Stimulated activated CD8-positive, alpha-beta memory T cell treated with anti-CD3 and anti-CD28 coated beads, Interleukin-7, amount 100 ng/mL, for 1 hour (primary cell): Measurements from ENCODE around the gene NOD2.

Experiments
- DNase-seq, 2 donors: peaks; one replicate each; pipeline ENCODE4 v3.0.0-alpha.2; 2020; ENCODE audit warnings: low read depth in 2 of 2

The NOD2 gene

DNA sequence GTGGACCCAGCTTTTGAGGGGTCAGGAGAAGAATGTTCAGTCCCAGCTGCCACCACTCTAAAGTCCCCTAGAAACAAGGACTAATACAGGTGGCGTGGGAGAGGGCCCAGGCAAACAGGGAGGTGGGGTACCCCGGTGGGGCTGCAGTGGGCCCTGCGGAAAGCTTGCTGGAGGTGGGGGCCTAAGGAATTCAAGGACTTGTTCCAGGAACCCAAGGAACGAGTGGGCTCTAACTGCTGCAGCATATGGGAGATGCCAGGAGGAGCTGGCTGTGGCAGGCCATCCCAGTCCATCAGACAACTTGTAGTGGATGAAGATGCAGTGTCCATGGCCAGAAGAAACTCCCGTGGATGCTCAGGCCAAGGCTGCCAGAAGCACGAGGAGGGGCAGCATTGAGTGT, 22.9 kb upstream of the NOD2 start:
- no peak for DNase-seq

GRCh38 chr16:50671644-50672260, 21.7 kb upstream of the NOD2 start:
- DNase-seq: peak in 1 of 2 donors; percentile 30

GRCh38 chr16:50673496-50674275, 19.7 kb upstream of the NOD2 start:
- DNase-seq: no peak

GRCh38 chr16:50674831-50675230, 18.6 kb upstream of the NOD2 start:
- DNase-seq: no peak

DNA sequence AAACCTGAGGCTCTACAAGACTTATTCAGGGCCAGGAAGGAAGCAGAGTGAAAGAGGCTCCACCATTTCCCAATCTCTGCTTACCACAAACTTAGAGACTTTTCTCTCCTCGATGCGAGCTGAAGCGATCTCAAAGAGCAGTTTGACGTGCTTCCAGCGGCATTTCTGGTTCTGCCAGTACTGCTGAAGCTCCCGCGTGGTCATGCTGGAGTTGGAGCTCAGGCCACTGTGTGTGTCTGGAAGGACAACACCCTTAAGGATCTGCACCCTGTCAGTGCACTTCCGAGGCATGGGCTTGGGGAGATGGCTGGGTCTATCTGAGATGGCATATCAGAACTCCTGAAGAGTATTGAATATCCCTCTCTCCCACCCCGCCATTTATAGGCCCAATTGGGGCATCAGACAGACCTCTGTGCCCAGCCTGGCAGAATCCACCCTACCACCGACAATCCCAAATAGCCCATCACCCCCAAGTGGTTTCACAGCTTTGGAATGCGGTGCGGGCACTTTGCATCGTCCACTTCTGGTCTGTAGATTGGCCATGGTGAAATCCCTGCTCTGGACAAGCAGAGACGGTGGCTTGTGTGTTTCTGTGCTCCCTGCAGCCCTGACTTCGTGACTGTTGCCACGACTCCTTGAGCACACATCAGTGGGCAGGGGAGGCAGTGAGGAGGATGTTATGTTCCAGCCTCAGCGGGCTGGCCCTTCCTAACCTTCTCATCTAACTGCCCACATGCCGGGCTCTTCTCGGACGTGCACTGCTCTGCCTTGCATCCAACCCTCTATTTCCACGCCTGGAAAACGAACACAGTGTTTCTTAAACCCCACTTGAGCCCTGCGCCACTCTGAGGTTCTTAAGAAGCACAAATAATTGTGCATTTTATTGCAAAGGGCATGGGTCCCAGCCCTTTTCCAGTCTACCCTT, 17.5 kb upstream of the NOD2 start:
- no peak for DNase-seq

DNA sequence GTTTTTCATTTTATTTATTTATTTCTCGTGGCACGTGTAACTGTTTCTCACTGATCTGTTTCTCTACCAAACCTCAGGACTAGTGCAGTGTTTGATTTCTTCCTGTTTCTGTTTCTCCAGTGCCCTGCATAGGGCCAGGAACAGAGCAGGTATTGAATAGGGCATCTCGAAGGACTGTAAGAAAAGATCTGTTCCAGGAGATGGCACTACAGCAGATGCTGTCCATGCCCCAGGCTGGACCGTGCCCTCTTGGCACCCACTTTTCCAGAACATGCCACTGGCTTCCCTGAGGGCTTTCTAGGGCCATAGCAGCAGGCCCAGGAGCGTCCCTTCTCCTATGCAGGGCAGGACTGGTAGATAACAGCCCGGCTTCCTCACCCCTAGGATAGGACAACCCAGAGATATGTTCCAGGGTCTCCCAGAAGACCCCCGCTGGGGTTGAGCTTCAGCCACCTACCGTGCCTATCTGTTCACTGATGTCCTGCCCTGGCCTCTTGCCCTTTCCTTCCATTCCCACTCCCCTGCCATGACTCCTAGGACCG, 16.7 kb upstream of the NOD2 start:
- no peak for DNase-seq

GRCh38 chr16:50677351-50677750, 16.1 kb upstream of the NOD2 start:
- no peak for DNase-seq

DNA sequence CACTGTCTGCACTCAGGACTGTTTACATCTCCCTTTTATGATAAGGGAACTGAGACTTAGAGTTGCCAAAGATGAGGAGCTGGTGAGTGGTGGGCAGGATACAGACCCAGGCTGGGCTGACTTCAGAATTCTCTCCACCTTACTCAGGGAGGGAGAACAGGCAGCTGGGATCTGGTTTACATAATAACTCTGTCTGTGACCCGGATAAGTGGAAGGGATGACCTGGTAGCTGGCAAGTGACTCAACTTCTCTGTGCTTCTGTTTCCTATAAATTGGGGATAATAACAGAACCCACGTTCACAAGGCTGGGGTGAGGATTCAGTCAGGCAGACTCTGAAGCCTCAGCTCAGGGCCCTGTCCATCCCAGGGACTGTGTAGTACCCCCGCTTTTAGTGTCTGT, 14.9 kb upstream of the NOD2 start:
- DNase-seq: no peak

DNA sequence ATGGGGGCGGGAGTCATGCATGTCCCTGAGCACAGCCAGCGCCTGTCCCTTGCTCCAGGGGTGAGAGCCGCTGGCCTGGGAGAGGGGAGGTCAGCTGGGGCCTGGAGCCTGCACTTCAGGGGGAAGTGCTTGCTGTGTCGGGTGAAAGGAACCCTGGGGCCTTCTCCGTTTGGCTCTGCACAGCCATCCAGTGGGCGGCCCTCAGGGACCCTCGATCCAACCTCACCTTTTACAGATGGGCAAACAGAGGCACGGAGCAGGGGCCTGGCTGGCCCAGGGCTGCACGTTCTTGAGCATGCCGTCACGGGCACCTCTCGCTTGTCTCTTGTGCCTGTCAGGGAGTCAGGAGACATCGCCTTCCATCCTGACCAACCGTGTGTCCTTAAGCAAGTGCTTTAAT, 14.1 kb upstream of the NOD2 start:
- DNase-seq: no peak

DNA sequence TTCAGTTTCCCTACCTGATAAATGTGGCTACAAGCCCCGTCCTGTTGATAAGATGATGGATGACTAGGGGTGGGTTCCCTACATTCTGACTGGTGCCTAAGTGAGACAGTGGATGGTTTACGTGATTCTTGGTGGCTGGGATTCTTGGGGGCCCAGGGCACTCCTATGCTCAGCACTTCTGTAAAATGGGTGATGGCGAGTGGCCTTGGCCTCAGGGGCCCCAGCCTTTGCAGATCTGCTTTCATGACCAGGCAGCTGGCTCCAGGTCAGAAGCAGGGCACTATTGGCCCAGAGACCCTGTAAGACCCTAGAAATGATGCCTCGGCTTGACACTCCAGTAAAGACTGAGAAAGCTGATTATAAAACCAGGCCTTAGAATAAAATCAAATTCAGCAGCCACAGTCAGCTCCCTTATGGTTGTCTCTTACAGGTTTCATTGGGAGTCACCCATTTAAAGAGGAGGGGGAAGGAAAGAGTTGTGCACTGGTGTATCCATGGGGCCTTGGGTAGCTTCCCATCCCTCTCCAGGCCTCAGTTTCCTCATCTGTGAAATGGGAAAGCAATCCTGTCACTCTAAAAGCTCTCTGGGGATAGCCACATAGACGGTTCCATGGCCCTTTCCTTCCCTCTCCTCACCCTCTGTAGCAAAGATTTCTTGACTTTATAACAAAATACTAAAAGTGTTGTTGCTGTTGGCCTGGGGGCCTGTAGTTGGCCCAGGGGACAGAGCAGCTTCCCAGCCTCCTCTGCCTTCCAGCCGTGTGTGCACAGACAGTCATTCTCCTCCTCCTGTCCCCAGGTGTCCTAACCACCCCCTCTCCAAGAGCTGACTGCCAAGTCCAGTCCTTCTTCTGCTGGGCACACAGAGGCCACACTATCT, 13.5 kb upstream of the NOD2 start:
- no peak for DNase-seq

- no peak for DNase-seq
Measured at GRCh38 chr16:50680556-50680893, 12.9 kb upstream of the NOD2 start.

GRCh38 chr16:50681021-50681885, 12.2 kb upstream of the NOD2 start, which contains the start of gene SNX20:
Gene SNX20, minus strand, starts transcription at chr16:50681312. Its CDS starts 3,786 bp downstream, at chr16:50677526.
- peak; percentile 33 to 36 for DNase-seq

DNA sequence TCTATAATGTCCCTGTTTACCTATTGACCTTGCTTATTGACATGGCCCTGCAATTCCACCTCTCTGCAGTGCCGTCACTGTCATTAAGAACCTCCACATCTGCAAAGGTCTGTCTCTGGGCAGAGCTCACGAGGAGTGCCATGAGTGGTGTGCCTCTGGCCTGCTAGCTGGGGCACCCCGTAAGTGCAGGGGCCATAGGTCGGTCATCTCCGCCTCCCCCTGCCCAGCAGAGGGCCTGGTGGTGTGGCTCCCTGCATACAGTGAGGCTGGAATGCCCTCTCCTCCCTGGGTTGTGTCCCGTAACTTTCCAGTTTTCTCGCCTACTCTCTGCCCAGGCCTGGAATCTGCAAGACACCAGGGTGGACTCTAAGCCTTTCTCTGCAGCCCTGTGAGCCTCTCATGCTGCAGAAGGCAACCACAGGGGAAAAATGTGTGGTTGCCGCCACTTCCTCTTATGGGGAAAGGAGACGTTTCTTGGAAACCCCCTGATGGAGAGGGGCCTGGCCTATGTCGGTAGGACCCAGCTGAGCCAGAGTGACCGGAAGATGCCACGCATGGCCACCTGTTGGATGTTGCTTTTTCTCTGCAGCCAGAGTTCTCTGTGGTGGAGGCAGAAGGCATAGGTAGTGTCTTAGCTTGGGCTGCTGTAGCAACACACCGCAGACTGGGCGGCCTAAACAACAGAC, 9.6 kb upstream of the NOD2 start:
- DNase-seq: no peak

- DNase-seq: no peak
Measured at GRCh38 chr16:50684823-50685461, 8.5 kb upstream of the NOD2 start.

- DNase-seq: no peak
Measured at GRCh38 chr16:50685462-50686063, 7.8 kb upstream of the NOD2 start.

GRCh38 chr16:50688083-50688482, 5.3 kb upstream of the NOD2 start:
- no peak for DNase-seq

GRCh38 chr16:50688867-50689266, 4.5 kb upstream of the NOD2 start:
- DNase-seq: no peak

- no peak for DNase-seq
Measured at GRCh38 chr16:50690177-50690576, 3.2 kb upstream of the NOD2 start.

DNA sequence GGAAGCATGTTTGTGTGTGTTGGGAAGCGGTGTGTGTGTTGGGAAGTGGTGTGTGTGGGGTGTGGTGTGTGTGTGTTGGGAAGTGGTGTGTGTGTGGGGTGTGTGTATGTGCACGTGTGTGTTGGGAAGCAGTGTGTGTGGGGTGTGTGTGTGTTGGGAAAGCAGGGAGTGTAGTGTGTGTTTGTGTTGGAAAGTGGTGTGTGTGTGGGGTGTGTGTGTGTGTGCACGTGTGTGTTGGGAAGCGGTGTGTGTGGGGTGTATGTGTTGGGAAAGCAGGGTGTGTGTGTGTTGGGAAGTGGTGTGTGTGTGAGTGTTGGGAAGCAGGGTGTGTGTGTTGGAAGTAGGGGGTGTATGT, 785 bp upstream of the NOD2 start:
- no peak for DNase-seq
